Measurements from ENCODE around the gene CREM.

DNA sequence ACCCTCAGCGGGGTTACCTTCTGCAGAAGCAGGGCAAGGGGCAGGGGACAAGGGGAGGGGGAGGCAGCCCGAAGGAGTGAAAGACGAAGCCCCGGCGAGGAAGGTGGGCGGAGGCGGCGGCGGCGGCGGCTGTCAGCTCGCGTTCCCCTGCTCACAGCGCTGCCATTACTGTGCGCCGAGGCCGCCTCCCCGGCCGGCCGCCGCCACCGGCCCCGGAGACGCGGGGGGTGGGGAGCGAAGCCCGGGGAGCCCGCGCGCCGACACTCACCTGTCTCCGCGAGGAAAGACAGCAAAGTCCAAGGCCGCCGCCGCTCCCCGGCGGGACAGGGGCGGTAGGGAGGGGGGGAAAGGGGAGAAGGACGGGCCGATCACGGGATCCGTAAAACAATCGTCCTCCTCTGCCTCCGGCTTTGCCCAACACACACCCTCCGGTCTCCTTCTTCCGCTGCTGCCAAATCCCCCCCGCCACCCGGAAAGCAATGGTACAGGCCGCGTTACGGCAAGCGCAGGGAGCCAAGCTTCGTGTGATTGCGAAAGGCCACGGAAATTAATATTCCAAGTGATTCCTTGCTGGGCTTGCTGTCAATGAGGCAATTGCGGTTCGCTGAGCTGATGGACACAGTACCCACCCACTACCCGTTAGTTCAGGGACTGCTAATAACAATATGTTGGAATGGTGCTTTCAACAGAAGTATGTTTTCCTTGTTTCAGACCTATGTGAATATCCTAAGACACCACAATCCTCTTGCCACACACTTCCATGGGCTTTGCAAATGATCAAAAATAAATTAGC is 36.3 kb upstream of the CREM start, which contains the start of gene CUL2:
- TF ChIP-seq, protein P1, sequence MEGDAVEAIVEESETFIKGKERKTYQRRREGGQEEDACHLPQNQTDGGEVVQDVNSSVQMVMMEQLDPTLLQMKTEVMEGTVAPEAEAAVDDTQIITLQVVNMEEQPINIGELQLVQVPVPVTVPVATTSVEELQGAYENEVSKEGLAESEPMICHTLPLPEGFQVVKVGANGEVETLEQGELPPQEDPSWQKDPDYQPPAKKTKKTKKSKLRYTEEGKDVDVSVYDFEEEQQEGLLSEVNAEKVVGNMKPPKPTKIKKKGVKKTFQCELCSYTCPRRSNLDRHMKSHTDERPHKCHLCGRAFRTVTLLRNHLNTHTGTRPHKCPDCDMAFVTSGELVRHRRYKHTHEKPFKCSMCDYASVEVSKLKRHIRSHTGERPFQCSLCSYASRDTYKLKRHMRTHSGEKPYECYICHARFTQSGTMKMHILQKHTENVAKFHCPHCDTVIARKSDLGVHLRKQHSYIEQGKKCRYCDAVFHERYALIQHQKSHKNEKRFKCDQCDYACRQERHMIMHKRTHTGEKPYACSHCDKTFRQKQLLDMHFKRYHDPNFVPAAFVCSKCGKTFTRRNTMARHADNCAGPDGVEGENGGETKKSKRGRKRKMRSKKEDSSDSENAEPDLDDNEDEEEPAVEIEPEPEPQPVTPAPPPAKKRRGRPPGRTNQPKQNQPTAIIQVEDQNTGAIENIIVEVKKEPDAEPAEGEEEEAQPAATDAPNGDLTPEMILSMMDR (IDR thresholded peaks at IDR 0.05; ENCODE audit: low read depth, low read length), result no peak
- no peak for TF ChIP-seq EZH2phosphoT487 (IDR thresholded peaks at IDR 0.05; ENCODE audit: low read depth)

Data from OCI-LY3 (cell line).